Ovary (tissue), 3 donors: ENCODE results near the gene BRCA1.

Experiments used
- POLR2A ChIP-seq: fragments of 450-650 bp; IDR thresholded peaks from one replicate; pipeline ENCODE4 v1.6.1; 2017; ENCODE audit warnings: antibody characterized with exemption, mild to moderate bottlenecking, moderate library complexity
- TF ChIP-seq, protein P1 (sequence below), 3 donors: fragments of 450-650 bp in 2 of 3; fragments of 200-600 bp in 1 of 3; IDR thresholded peaks; one replicate each; pipeline versions ENCODE4 v1.5.1 to v1.8.0; 2016 to 2022; ENCODE audit warnings: antibody characterized with exemption in 3 of 3, mild to moderate bottlenecking in 1 of 3
- donor health status: DM: no; HTN: no; CAD: no.

DNA sequence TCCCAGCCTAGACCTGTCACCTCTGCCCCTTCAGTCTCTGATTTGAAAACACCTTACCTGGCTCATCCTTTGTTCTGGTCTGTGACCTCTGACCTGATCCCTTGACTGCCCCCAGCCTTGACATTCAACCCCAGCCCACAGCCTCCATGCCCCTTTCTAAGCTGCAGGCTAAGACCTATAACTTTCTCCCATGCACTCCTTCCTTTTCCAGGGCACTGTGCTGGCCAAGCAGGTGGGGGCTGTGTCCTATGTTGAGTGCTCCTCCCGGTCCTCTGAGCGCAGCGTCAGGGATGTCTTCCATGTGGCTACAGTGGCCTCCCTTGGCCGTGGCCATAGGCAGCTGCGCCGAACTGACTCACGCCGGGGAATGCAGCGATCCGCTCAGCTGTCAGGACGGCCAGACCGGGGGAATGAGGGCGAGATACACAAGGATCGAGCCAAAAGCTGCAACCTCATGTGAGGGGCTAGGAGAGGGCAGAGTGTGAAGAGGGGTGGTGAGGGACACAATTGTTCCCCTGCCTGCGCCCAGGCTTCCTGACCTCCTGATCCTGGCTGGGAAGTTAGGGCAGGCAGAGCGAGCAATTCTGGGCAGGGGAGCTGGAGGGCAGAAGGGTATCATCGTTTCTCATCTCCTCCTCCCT is 96.8 kb downstream of the BRCA1 start:
- TF ChIP-seq, protein P1, sequence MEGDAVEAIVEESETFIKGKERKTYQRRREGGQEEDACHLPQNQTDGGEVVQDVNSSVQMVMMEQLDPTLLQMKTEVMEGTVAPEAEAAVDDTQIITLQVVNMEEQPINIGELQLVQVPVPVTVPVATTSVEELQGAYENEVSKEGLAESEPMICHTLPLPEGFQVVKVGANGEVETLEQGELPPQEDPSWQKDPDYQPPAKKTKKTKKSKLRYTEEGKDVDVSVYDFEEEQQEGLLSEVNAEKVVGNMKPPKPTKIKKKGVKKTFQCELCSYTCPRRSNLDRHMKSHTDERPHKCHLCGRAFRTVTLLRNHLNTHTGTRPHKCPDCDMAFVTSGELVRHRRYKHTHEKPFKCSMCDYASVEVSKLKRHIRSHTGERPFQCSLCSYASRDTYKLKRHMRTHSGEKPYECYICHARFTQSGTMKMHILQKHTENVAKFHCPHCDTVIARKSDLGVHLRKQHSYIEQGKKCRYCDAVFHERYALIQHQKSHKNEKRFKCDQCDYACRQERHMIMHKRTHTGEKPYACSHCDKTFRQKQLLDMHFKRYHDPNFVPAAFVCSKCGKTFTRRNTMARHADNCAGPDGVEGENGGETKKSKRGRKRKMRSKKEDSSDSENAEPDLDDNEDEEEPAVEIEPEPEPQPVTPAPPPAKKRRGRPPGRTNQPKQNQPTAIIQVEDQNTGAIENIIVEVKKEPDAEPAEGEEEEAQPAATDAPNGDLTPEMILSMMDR (IDR thresholded peaks at IDR 0.05) = no peak
- no peak for TF ChIP-seq POLR2A
